OCI-LY1 (cell line): ENCODE results near the gene IQGAP2.
"Not testable (repeated sequence)": the region's sequence is repeated elsewhere in the genome, so short reads cannot be mapped to it uniquely, and the experiment has no call there.

Experiments used
- EZH2 ChIP-seq: fragments of 200-600 bp; sonication (generic), shearing (Covaris generic); IDR thresholded peaks from 2 replicates; pipeline ENCODE4 v1.8.0; 2017; ENCODE audit warnings: borderline replicate concordance, mixed run types, mild to moderate bottlenecking, antibody characterized with exemption, low read length, moderate library complexity, mixed read lengths
- TF ChIP-seq, protein P1 (sequence below): fragments of 200-600 bp; sonication (generic), shearing (Covaris generic); IDR thresholded peaks from 2 replicates; pipeline ENCODE4 v1.5.1; 2017; ENCODE audit warnings: mild to moderate bottlenecking, antibody characterized with exemption, low read length, moderate library complexity, mixed read lengths

DNA sequence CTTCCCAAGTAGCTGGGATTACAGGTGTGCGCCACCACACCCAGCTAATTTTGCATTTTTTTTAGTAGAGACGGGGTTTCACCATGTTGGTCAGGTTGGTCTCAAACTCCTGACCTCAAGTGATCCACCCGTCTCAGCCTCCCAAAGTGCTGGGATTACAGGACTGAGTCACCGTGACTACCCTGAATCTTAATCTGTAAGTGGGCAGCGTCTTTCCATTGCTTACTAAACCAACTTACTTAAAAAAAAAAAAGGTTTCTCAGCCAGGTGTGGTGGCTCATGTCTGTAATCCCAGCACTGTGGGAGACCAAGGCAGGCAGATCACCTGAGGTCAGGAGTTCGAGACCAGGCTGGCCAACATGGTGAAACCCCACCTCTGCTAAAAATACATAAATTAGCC, 25.5 kb downstream of the IQGAP2 start:
- TF ChIP-seq, protein P1, sequence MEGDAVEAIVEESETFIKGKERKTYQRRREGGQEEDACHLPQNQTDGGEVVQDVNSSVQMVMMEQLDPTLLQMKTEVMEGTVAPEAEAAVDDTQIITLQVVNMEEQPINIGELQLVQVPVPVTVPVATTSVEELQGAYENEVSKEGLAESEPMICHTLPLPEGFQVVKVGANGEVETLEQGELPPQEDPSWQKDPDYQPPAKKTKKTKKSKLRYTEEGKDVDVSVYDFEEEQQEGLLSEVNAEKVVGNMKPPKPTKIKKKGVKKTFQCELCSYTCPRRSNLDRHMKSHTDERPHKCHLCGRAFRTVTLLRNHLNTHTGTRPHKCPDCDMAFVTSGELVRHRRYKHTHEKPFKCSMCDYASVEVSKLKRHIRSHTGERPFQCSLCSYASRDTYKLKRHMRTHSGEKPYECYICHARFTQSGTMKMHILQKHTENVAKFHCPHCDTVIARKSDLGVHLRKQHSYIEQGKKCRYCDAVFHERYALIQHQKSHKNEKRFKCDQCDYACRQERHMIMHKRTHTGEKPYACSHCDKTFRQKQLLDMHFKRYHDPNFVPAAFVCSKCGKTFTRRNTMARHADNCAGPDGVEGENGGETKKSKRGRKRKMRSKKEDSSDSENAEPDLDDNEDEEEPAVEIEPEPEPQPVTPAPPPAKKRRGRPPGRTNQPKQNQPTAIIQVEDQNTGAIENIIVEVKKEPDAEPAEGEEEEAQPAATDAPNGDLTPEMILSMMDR, result not testable (repeated sequence)
- TF ChIP-seq EZH2, result not testable (repeated sequence)
